Epithelial cell of esophagus (primary cell): ENCODE results near the gene CLTRN.

Source experiments
- DNase-seq: peaks from one replicate; pipeline ENCODE4 v3.0.0; 2010; ENCODE audit warnings: low read depth
- H3K4me3 ChIP-seq: 2 replicates; pipeline ENCODE4 v1.5.1; 2011; ENCODE audit warnings: mild to moderate bottlenecking, low read length, control low read depth
- TF ChIP-seq, protein P1 (sequence below): IDR thresholded peaks from 2 replicates; pipeline ENCODE4 v1.5.1; 2011; ENCODE audit warnings: low read depth, mild to moderate bottlenecking, low read length, control low read depth, inconsistent platforms; ENCODE audit not compliant: insufficient read depth; ENCODE audit errors: missing control alignments

CLTRN gene

DNA sequence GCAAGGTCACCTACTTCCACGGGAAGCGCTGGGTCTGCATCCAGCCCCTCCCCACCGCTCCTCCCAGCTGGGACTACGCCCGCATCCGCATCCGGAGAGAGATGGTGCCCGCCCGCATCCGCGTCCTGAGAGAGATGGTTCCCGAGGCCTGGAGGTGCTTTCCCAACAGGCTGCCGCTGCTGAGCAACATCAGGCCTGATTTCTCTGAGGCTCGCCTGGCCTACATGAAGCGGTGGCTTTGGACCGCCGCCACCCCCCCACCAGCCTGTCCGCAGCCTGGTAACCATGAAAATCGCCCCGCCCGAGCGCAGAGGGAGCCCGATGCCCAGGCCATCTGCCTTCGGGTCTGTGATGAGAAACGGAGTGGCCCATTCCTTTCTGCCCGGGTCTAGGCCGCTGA, 18.1 kb downstream of the CLTRN start:
- DNase-seq: no peak
- H3K4me3 ChIP-seq: no peak overlapping the region
- TF ChIP-seq, protein P1, sequence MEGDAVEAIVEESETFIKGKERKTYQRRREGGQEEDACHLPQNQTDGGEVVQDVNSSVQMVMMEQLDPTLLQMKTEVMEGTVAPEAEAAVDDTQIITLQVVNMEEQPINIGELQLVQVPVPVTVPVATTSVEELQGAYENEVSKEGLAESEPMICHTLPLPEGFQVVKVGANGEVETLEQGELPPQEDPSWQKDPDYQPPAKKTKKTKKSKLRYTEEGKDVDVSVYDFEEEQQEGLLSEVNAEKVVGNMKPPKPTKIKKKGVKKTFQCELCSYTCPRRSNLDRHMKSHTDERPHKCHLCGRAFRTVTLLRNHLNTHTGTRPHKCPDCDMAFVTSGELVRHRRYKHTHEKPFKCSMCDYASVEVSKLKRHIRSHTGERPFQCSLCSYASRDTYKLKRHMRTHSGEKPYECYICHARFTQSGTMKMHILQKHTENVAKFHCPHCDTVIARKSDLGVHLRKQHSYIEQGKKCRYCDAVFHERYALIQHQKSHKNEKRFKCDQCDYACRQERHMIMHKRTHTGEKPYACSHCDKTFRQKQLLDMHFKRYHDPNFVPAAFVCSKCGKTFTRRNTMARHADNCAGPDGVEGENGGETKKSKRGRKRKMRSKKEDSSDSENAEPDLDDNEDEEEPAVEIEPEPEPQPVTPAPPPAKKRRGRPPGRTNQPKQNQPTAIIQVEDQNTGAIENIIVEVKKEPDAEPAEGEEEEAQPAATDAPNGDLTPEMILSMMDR: no peak

DNA sequence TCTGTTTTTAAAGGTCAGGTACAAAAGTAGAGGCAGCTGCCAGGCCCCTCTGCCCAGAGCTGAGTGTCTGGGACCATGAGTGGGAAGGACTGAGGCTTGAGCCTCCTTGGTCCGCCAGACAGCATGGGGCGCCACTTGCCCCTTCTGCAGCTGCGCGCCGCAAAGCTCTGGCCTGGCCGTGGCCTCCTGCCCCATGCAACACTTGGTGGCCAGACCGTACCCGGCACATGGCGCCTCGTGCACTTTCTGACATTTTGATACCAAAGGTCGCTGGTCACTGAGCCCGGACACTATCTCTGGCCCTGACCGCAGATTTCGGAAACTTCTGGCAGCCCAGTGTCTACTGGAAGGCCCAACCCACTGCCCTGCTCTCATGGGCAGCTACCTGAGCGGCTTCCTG, 18.6 kb downstream of the CLTRN start:
- no peak for DNase-seq
- no peak overlapping the region for H3K4me3 ChIP-seq
- TF ChIP-seq, protein P1: no peak

- no peak for DNase-seq
- no peak overlapping the region for H3K4me3 ChIP-seq
- TF ChIP-seq, protein P1: no peak
Measured at GRCh38 chrX:15645266-15645665, 19.3 kb downstream of the CLTRN start.

DNA sequence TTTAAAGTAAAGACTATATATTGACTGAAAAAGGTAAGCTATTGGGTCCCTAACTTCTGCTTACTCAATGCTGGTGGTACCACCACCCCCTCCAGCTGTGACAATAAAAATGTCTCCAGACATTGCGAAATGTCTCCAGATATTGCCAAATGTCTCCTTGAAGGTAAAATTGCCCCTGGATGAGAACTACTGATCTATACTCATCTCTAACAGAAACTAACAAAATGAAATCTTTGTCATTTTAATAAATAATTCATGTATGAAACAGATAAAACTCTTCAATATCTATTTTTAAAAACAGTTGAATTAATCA, 20.1 kb downstream of the CLTRN start:
- DNase-seq: no peak
- TF ChIP-seq, protein P1: no peak
- no peak overlapping the region for H3K4me3 ChIP-seq

GRCh38 chrX:15643786-15644559, 20.6 kb downstream of the CLTRN start:
- TF ChIP-seq, protein P1: no peak
- no peak for DNase-seq
- H3K4me3 ChIP-seq: no peak overlapping the region

DNA sequence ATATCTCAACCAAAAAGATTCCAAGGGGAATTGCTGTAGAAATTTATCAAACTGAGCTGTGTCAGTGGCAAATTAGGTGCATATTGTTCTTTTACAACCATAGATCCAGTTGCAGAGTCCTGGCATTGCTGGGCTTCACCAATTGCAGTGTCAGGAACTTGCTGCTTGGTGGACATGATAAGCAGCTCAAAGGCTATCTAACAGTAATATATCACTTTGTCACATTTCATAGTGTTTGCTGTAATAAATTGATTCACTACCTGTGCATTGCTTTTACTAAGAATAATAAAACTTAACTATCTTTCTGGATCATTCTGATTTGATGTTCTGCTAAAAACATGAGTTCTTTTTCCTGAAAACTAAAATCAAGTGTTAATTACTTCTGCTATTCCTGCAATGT, 33.0 kb downstream of the CLTRN start:
- no peak overlapping the region for H3K4me3 ChIP-seq
- no peak for DNase-seq
- TF ChIP-seq, protein P1: no peak

- no peak overlapping the region for H3K4me3 ChIP-seq
- no peak for DNase-seq
- TF ChIP-seq, protein P1: no peak
Measured at GRCh38 chrX:15623054-15623453, 41.6 kb downstream of the CLTRN start.
